Mammary epithelial cell (primary cell): ENCODE data around the gene OR6C74.

Source experiments
- EZH2 ChIP-seq: IDR thresholded peaks from 2 replicates; pipeline ENCODE4 v1.6.1; 2012; ENCODE audit warnings: low read length, inconsistent platforms, borderline replicate concordance
- TF ChIP-seq, protein P1 (sequence below), 2 donors: IDR thresholded peaks in 1 of 2; conservative IDR thresholded peaks in 1 of 2; 2 replicates each; pipeline ENCODE4 v1.5.1; 2011 to 2012; ENCODE audit warnings: inconsistent platforms in 2 of 2, low read length in 2 of 2, mild to moderate bottlenecking in 2 of 2, control low read depth in 1 of 2, low read depth in 1 of 2; ENCODE audit not compliant: insufficient read depth in 1 of 2; ENCODE audit errors: extremely low read depth in 1 of 2

DNA sequence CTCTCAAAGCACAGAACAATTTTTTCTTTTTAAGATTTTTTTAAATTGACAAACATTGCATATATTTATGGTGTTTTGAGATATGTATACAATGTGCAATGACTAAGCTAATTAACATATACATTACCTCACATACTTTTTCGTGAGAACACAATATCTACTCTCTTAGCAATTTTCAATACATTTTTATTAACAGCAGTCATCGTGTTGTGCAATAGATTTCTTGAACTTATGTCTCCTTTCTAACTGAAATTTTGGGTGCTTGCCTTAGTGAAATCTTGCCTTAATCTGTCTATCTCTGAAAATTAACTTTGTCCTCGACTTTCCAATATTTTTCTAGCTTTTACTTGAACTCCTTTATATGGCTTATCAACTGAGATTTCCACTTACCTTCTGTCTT lies 16.8 kb upstream of the OR6C74 start:
- TF ChIP-seq, protein P1, sequence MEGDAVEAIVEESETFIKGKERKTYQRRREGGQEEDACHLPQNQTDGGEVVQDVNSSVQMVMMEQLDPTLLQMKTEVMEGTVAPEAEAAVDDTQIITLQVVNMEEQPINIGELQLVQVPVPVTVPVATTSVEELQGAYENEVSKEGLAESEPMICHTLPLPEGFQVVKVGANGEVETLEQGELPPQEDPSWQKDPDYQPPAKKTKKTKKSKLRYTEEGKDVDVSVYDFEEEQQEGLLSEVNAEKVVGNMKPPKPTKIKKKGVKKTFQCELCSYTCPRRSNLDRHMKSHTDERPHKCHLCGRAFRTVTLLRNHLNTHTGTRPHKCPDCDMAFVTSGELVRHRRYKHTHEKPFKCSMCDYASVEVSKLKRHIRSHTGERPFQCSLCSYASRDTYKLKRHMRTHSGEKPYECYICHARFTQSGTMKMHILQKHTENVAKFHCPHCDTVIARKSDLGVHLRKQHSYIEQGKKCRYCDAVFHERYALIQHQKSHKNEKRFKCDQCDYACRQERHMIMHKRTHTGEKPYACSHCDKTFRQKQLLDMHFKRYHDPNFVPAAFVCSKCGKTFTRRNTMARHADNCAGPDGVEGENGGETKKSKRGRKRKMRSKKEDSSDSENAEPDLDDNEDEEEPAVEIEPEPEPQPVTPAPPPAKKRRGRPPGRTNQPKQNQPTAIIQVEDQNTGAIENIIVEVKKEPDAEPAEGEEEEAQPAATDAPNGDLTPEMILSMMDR (conservative IDR thresholded peaks at IDR 0.05 in 1 of 2, IDR thresholded peaks at IDR 0.05 in 1 of 2; ENCODE audit: extremely low read depth in 1 of 2, insufficient read depth in 1 of 2, low read depth in 1 of 2, low read length in 2 of 2) = no peak
- no peak for TF ChIP-seq EZH2
